ENCODE results near the gene PAK1.

DNA sequence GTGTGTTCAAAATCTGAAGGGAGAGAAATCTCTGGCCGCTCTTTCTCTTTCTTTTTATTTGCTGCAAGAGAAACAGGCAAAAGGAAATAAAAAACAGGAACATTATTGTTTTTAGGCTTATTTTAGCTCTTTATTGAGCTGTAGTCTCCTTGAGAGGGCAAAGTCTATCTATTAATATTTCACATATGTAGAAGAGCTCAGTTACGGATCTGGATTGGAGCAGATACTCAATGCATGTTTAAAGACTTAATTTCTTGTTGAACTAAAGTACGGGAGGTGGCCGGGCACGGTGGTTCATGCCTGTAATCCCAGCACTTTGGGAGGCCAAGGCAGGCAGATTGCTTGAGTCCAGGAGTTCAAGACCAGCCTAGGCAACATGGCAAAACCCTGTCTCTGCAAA is 94.0 kb downstream of the PAK1 start:
- TF ChIP-seq, protein P1, sequence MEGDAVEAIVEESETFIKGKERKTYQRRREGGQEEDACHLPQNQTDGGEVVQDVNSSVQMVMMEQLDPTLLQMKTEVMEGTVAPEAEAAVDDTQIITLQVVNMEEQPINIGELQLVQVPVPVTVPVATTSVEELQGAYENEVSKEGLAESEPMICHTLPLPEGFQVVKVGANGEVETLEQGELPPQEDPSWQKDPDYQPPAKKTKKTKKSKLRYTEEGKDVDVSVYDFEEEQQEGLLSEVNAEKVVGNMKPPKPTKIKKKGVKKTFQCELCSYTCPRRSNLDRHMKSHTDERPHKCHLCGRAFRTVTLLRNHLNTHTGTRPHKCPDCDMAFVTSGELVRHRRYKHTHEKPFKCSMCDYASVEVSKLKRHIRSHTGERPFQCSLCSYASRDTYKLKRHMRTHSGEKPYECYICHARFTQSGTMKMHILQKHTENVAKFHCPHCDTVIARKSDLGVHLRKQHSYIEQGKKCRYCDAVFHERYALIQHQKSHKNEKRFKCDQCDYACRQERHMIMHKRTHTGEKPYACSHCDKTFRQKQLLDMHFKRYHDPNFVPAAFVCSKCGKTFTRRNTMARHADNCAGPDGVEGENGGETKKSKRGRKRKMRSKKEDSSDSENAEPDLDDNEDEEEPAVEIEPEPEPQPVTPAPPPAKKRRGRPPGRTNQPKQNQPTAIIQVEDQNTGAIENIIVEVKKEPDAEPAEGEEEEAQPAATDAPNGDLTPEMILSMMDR (conservative IDR thresholded peaks at IDR 0.05; ENCODE audit: low read depth, low read length) = no peak
- TF ChIP-seq EZH2 (IDR thresholded peaks at IDR 0.05; ENCODE audit: low read length, unreplicated experiment) = no peak
